GM12801 (cell line): ENCODE data around the gene IPO13.

Experiments used
- CTCF ChIP-seq: IDR thresholded peaks from one replicate; pipeline ENCODE4 v1.5.1; 2011; ENCODE audit warnings: control low read depth; ENCODE audit not compliant: insufficient read length; ENCODE audit errors: extremely low read depth

Gene IPO13

GRCh38 chr1:43946236-43947060 is at the start of gene IPO13:
IPO13 (plus strand) TSS chr1:43946950; CDS start chr1:43947601, 651 bp downstream.
- TF ChIP-seq CTCF, result no peak

- no peak for TF ChIP-seq CTCF
These were observed 47.8 kb upstream of the IPO13 start for GRCh38 chr1:43898981-43899380.

- TF ChIP-seq CTCF, result no peak
These were observed 46.4 kb upstream of the IPO13 start for GRCh38 chr1:43900386-43900785.

- TF ChIP-seq CTCF, result no peak
These were observed 45.4 kb upstream of the IPO13 start for GRCh38 chr1:43901196-43901961.

GRCh38 chr1:43902058-43902831 is 44.5 kb upstream of the IPO13 start:
- TF ChIP-seq CTCF, result no peak

GRCh38 chr1:43904660-43905551 is 41.8 kb upstream of the IPO13 start:
- TF ChIP-seq CTCF, result no peak
